NCI-H345 (cell line): ENCODE measurements around the gene TRPM6.

Source experiments
- DNase-seq: peaks from one replicate; lab custom pipeline; 2025; lab: John Stamatoyannopoulos, UW

Gene TRPM6

DNA sequence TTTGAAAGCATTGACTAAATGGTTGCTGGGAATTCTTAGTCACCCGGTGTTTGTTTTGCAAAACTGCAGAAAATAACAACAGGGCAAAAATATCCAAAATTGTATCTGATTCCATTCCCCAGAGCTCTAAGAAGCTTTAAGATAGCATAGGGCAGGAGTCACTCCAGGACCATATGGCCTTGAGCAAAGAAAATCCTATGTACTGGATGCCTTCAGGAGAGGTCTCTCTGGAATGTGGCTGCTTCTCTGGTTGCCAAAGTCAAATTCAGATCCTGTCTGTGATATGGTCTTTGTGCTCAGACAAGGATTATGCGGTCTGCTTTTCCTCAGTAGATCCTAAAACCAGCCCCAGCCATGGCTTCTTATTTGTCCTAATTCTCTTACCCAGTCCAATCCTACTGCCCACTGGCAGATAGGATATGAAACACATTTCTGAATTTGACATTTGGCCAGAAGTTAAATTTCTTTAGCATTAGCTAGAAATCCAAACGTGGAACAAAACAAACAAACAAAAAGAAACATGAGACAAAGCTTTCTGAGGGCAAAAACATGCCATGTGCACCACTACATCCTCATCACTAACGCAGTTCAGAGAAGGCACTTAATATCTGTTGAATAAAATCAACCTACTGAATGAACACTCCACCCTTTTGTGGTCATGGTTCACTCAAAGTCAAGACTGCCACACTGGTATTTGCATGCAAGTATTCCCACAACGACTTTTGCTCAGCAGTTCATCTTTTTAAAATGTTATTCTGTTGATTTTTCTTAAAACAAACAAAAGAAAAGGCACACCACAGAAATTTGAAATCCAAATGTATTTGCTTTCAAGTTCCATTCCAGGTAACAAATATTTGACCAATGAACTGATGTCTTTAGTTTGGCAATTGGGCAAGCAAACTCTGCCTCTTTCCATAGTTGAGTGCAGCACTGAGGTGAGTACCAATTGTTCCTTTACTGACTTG is 165.7 kb downstream of the TRPM6 start:
- no peak for DNase-seq

DNA sequence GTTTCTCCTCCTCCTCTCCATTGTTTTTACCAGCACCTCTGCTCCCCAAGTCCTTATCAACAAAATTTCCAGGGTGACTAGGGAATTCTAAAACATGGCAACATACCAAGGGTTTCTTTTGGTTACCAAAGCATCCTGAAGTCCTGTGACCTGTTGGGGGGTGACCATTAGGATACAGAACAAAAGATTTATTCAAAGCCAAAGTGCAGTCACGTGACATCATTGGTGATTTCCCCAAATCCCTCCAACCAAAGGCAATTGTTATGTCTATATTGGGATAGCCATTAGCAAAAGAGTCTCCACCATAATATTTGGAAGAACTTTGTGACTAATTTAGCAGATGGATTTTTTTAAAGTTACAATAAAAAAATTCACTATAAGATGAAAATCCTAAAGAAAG is 168.4 kb downstream of the TRPM6 start:
- DNase-seq = no peak

DNA sequence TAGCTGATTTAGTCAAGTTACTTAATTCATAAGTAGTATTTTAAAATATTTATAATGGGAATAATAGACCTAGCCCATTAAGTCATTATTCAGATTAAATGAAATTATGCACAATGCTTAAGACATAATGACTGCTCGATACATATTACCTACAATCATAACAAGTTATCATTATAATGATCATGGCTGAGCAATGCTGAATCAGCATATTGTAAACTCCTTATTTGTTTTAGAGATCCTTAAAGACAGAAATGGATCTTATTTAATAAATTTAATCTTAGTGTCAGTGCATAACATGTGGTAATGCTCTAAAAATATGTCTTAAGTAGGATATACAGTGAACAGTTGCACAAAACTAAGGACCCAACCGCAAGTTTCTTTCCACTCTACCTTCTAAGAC is 169.0 kb downstream of the TRPM6 start:
- no peak for DNase-seq

DNA sequence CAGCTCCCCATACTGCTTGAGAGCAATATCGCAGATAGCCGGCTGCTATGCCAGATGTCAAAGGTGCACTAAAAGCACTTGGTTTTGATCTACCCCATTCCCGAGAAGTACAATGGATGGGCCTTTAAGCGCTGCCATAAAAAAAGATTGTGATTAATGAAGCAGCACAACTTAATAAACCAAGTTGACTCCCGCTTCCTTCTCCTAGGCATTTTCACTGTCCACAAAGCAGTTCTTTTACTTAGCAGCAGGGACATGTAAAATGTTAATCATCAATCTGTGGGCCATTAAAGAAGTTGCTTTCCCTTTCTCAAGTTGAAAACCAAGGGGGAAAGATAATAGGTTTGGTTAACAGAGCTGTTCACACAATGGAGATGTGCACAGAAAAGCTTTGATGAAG is 176.4 kb downstream of the TRPM6 start:
- DNase-seq = no peak

DNA sequence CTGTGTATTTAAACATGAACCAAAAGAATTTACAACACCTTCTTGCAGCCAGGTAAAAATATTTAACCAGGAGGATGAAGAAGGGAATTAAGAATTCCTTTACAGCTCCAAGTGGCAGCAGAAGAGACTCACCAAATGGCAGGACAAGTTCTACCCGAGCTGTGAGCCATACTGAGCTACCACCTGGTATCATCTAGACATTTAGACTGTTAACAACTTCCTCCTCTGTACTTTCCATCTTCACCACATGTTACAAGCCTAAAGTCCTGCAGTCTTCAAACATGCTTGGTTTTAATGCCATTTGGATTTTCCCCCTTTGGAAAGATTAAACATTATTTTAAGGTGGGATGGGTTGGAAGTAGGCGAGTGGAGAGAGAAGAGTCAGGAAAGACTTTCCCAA is 190.2 kb downstream of the TRPM6 start:
- DNase-seq = no peak

DNA sequence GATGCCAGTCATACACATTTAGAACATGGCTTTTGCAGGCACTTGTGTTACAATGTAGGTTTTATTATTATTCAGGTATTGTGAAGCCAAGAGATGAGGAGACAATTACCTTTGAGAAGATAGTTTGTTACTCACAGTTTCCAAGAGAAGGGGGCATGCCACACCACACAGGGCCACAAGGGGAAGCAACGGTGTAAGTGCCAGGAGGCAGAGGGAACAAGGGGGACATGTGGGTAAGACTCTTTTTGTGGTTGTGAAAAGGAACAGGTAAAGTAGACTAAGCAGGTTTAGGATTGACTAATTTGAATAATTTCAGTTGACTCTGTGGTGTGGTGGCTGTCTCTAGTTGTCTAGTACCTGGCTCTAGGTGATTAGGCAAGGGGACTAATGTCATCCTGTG is 191.2 kb downstream of the TRPM6 start:
- no peak for DNase-seq

DNA sequence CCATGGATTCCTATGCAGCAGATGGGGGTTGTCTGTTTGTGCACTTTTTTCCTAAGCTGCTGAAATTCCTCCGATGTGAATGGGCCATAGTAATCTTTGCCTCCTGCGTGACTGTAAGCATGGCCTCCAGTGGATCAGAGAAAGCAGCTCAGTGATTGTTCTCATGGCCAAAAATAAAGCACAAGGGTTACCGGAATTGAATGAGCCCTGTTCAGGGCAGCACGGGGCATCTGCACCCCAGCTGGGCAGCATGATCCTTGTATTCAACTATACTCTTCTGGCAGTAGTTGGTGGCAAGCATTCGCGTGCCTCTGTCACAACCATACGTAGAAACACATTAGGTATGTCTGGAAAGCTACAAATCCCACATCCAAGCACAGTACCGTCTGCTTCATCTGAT is 196.7 kb downstream of the TRPM6 start:
- no peak for DNase-seq

DNA sequence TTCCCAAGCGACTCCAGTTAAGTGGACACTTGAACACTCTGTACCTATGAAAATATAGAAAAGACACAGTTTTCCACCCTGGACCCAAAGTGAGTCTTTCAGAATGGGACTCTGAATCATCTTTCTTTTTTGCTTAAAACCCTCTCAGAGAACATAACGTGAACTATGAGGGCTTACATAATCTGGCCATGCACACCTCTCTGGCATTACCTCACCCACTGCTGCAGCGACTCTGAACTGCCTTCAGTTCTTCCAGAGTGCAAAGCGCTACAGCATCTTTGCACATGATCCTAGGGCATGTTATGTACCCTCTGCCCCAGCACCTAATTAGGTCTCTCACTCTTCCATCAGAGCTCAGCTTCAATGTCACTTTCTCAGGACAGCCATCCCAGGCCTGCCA is 204.4 kb downstream of the TRPM6 start:
- DNase-seq = no peak

DNA sequence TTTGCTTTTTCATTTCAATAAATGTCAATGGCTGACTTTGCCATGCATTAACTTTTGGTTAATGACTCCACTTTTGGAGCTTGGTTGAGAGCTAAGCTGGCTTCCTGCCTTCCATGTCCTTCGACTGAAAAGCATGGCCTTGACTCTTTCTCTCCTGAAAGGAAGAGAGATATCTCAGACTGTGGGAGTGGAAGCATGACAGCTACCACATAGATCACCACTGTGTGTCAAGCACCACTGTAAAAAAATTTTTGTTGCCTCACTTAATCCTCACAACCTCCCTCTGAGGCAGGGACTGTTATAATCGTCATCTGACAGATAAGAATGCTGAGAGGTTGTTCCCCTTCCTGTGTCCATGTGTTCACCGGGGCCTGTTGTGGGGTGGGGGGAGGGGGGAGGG is 205.8 kb downstream of the TRPM6 start:
- DNase-seq = no peak

DNA sequence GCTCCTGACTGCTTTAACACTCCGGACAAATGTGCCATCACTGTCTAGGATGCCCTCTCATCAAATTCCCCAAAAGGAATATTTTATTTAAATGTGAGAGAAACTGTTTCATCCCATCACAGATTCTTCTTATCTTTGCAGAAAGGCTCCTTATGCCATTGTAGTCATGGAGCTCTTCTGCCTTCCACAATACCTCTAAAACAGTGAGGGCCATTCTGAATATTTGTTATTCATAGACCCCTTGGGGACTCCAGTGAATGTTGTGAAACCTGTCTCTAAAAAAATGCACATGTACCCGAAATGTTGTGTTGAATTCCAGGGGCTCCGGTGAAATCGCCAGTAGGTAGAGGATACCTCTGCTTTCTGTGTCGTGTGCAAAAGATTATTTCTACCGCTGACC is 213.6 kb downstream of the TRPM6 start:
- DNase-seq = no peak
